Activated CD4-positive, alpha-beta T cell treated with anti-CD3 and anti-CD28 coated beads for 1 hour (primary cell): ENCODE results near the gene NAALADL2.

Experiments
- DNase-seq: peaks from one replicate; pipeline ENCODE4 v3.0.0-alpha.2; 2020

The NAALADL2 gene

GRCh38 chr3:175617247-175617646 is 758.1 kb downstream of the NAALADL2 start:
- DNase-seq, result no peak

DNA sequence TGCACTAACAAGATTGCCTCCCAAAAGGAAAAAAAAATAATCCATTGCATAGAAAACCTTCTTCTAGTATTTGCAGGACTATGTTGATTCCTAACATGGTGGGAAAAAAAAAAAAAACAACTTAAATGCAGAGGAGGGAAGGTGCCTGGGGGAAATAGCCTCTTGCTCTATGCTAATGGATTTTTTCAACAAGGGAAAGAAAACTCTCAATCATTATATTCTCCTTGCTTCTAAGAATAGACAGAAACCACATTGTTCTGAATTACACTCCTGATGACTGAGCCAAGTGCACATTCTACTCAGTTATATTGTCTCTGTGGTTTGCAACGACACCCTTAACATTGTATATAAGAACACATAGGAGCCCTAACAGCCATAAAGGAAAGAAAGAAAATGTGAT is 760.2 kb downstream of the NAALADL2 start:
- no peak for DNase-seq

DNA sequence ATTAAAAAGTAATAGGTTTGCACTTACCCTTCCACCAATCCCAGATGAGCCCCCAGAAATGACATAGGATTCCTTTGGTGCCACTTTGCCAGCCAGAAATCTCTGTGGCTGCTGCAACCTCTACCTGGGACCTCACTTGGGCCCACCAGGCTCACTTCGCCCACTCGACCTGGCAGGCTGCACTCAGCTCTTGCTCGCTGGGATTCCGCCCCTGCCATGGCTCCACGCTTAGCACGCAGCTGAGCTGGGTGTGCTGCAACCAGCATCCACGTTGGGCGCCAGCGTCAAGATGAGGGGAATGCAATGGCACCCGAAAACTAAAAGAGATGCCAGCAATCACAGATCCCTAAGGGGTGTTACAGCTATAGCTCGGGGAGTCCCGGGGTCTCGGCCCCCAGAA is 761.0 kb downstream of the NAALADL2 start:
- DNase-seq, result no peak

DNA sequence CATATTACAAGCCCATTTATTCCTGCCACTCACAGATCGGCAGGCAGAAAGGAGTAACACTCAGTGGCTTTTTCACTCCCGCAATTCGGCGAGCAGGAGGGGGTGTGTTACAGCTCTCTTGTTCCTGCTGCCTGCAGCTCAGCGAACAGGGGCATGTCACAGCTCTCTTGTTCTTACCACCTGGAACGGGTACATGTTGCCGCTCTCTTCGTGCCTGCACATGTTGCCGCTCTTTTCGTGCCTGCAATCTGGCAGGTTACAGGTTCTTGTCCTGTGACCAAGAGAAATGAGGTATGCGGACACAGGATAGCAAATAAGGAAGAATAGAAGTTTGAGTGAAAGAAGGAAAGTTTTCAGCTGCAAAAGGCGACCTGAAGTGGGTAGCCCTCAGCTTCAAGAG is 761.4 kb downstream of the NAALADL2 start:
- DNase-seq, result no peak

GRCh38 chr3:175640958-175641357 is 781.8 kb downstream of the NAALADL2 start:
- no peak for DNase-seq

DNA sequence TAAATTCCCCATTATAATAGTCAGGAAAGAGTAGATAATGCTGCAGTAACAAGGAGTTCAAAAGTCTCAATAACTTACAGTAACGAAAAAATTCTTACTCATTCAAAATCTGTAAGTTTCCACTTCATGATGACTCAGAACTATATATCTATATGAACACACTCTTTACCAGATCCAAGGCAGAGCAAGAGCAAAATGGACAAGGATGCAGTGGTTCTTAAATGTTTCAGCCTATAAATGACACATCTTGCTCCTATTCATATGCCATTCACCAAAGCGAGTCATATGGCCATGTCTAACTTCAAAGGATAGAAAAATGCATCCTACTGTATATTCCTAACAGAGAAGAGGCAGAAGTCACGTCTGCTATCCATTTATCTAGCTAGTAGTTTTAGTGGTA is 787.7 kb downstream of the NAALADL2 start:
- no peak for DNase-seq

DNA sequence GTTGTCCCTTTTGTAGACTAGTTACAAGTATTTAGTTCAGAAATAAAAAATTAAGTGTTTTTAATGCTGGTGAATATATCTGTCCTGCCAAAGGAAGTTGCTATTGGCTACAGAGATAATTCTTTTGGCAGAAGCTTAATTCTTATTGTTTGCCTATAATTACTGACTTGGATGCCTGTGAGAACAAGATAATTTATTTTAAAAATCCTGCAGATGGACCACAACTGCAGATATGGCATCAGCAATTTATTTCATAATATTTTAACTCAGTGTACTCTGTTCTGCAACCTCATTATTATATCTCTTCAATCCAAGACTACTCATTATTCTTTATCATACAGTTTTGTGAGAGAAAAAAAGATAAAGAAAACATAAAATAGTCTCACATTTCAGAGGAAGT is 789.8 kb downstream of the NAALADL2 start:
- no peak for DNase-seq

GRCh38 chr3:175651716-175652115 is 792.6 kb downstream of the NAALADL2 start:
- no peak for DNase-seq

GRCh38 chr3:175655351-175655750 is 796.2 kb downstream of the NAALADL2 start:
- no peak for DNase-seq

DNA sequence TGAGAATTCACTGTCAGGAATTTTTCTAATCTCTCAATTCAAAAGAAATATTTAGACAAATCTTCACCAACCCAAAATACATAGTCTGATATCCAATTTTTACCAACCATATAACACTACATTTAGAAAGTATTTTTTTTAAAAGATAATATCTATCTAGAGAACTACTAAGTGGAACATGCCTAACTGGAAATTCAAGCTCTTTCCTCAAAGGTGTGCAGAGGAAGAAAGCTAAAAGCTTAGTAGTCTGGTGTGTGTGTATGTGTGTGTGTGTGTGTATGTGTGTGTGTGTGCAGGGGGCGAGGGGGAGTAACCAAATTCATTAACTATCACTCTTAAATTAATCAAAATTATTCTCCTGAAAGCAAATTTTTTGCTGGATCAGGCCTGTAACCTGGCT is 797.3 kb downstream of the NAALADL2 start:
- no peak for DNase-seq

- DNase-seq, result no peak
Observed at GRCh38 chr3:175659670-175660350, 800.7 kb downstream of the NAALADL2 start.

- no peak for DNase-seq
Observed at GRCh38 chr3:175662815-175663214, 803.7 kb downstream of the NAALADL2 start.

DNA sequence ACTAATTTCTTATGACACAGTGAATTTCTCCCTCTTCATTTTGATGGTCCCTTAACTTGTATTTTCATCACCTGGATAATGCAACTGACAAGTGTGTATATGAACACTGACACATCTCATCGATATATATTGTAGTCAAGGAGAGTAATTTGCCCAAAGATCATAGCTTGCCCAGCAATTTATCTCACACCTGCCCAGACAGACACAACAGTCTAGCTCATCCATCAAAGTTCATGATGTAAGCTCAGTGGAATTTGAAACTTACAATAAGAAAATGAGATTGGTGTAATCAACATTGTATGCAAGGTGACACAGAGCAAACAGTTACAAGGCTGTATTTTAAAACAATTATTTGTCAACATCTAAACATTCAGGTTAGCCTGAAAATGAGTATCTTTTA is 805.8 kb downstream of the NAALADL2 start:
- DNase-seq, result no peak

- no peak for DNase-seq
Observed at GRCh38 chr3:175668300-175668699, 809.2 kb downstream of the NAALADL2 start.

DNA sequence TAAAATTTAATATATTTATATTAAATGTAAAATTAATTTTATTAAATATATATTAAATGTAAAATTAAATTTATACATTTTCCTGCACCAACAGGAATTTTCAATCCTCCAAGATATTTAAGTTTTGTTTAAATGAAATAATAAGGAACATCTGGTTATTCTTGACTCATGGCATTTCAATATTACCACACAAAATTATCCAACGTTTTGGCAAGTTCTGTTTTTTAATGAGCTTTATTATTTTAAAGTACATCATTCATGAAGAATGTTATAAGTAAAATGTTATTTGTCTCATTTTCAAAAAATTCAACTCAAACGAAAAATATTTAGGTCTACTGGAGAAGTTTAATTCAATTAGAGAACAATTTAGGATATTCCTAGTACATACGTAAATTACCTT is 811.4 kb downstream of the NAALADL2 start:
- no peak for DNase-seq

DNA sequence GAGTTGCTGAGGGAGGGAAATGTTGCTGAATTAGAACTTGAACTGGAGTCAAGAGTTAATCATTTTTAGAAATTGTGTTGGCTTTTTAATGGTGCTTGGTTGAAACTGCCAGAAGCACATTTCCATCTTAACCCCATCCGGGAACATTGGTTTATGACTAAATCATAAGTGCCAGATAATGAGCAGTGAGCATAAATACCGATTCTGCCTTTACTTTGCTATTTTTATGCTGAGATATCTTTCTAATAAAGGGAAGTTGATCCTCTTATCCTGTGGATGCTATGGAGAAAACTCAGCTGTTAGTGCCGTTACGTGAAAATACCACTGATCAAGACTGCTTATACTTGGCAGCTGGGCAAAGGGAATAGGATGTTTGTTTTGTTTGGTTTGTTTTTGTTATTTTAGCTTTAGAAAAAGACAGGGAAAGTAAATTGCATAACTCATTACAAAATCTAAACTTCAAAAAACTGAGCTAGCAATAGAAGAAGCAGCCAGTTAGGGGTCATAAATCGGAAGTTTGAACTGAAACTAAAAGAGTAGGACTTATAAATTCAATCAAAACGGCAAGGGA is 813.1 kb downstream of the NAALADL2 start:
- DNase-seq, result no peak

GRCh38 chr3:175679568-175679967 is 820.4 kb downstream of the NAALADL2 start:
- no peak for DNase-seq

GRCh38 chr3:175692256-175692655 is 833.1 kb downstream of the NAALADL2 start:
- no peak for DNase-seq

DNA sequence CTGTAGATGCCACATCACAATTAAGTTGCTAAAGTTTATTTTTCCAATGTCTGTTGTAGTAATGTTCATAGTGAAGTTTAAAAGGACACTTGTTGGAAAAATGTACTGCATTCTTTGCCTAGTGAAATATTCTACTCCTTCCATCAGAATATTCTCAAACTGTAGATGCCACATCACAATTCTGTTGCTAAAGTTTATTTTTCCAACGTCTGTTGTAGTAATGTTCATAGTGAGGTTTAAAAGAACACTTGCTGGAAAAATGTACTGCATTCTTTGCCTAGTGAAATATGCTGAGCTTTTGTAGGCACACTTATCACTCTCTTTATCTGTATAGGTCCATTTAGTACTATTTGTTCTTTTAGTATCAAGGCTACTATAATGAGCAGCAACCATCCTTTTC is 836.1 kb downstream of the NAALADL2 start:
- no peak for DNase-seq

GRCh38 chr3:175702956-175703355 is 843.8 kb downstream of the NAALADL2 start:
- no peak for DNase-seq

DNA sequence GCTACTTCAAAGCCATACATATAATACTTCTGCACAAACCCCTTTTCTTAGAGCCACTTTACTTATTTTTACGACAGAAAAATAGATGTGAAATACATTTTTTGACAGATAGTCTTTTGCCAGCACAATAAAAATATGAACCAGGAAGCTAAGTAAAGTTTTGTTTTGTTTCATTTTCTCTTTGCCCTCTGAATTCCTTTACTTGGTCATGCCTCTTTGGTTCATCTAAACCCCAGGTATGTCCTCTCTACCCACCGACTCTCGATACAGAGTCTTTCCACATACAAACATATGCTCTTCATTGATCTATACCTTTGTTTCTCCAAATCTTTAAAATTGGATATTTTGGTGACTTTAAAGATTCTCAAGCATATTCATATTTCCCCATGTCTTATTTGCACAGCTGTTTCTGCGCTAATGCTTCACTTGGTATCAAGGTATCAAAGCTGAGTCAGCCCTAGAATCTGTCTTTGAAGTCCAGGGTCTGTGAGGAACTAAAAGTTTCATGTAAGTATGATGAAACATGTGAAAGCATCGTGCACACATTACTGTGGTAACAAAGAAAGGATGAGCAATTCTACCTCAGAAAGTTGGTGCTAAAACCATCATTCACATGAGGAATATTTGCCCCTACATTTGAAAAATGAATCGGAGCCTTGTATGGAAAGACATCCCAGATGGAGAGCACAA is 845.4 kb downstream of the NAALADL2 start:
- DNase-seq, result no peak

DNA sequence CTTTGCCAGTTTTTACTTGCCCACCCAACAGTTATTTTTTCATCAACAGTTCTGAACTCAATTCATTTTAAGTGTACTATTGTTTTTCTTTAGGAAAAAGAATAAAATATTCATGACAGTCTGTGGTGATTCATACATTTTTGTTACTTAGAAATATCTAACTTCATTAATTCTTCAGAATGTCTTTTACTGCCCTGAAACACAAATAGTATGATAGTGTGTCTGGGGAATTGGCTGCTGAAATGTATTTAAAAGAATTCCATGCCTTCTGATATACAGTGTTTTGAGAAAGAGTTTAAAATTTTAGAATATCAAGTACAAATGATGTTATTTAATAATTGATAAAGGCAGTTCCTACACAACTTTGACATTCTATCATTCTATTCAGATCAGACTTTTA is 854.1 kb downstream of the NAALADL2 start:
- DNase-seq, result no peak

DNA sequence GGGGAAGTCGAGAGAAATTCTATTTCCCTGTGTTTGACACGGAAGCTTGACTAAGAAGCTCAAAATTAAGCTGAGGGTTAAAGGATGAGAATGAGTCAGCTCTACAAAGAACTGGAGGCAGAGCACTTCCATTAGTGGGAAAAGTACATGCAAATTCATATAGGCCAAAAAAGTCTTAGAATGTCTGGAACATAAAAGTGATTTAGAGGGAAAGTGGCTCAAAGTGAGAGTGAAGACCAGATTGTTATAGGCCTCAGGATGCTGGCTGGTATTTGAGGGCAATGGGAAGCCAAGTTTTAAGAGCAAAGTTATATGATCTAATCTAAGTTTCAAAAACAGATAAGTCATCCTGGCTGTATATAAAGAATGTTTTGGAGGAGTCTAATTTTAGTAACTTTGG is 857.3 kb downstream of the NAALADL2 start:
- DNase-seq, result no peak

DNA sequence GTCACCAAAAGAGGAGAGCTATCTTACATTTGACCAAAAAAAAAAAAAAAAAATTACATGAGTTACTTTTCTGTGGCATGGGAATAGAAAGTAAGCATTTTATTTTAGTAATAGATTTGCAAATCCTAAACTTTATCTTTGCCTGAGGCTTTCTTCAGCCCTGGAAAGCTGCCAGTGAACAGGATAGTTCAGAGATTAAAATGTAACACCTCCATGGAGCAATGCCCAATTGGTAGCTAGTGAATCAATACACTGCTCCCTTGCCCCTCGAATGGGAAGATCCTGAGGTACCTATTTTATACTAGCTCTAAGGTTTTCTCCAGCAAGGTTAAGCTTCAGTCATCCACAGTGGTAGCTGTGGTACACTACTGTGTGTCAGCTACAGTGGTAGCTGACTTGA is 867.1 kb downstream of the NAALADL2 start:
- no peak for DNase-seq

GRCh38 chr3:175728566-175728965 is 869.4 kb downstream of the NAALADL2 start:
- DNase-seq, result no peak
